LNCAP (cell line): Measurements from ENCODE around the gene PI4KA.

Experiments used
- CTCF ChIP-seq: fragments of 450-650 bp; IDR thresholded peaks from 2 replicates; pipeline ENCODE4 v1.5.1; 2017; ENCODE audit warnings: mild to moderate bottlenecking

The PI4KA gene

GRCh38 chr22:20852076-20852475 is 6.5 kb downstream of the PI4KA start:
- no peak for TF ChIP-seq CTCF

GRCh38 chr22:20847318-20847822 is 11.2 kb downstream of the PI4KA start:
- no peak for TF ChIP-seq CTCF

GRCh38 chr22:20844055-20845037 is 14.3 kb downstream of the PI4KA start:
- TF ChIP-seq CTCF, result no peak

GRCh38 chr22:20843501-20843900 is 15.1 kb downstream of the PI4KA start:
- TF ChIP-seq CTCF, result no peak

GRCh38 chr22:20840646-20841371 is 17.8 kb downstream of the PI4KA start:
- no peak for TF ChIP-seq CTCF

- no peak for TF ChIP-seq CTCF
These were observed 18.6 kb downstream of the PI4KA start for GRCh38 chr22:20839837-20840645.
